Mucosa of rectum (tissue), 2 donors: ENCODE data around the gene CORO6.

ENCODE experiments used
- H3K27ac ChIP-seq, 2 donors: one replicate each; pipeline ENCODE4 v1.7.0; 2013; ENCODE audit warnings: inconsistent platforms in 2 of 2, low read depth in 2 of 2, low read length in 2 of 2
- H3K27me3 ChIP-seq, 2 donors: one replicate each; pipeline ENCODE4 v1.7.0; 2013; ENCODE audit warnings: low read length in 2 of 2; ENCODE audit not compliant: control insufficient read depth in 2 of 2, insufficient read depth in 2 of 2
- H3K36me3 ChIP-seq, 2 donors: one replicate each; pipeline ENCODE4 v1.7.0; 2013; ENCODE audit warnings: low read length in 2 of 2; ENCODE audit not compliant: control insufficient read depth in 2 of 2, insufficient read depth in 2 of 2
- H3K4me1 ChIP-seq, 2 donors: one replicate each; pipeline ENCODE4 v1.7.0; 2013; ENCODE audit warnings: low read length in 2 of 2, mild to moderate bottlenecking in 1 of 2; ENCODE audit not compliant: control insufficient read depth in 2 of 2, insufficient read depth in 2 of 2
- H3K4me3 ChIP-seq, 2 donors: one replicate each; pipeline ENCODE4 v1.7.0; 2013; ENCODE audit warnings: low read length in 2 of 2
- H3K9ac ChIP-seq, 2 donors: one replicate each; pipeline ENCODE4 v1.7.0; 2013; ENCODE audit warnings: low read length in 2 of 2, low read depth in 1 of 2, mild to moderate bottlenecking in 1 of 2
- H3K9me3 ChIP-seq, 2 donors: one replicate each; pipeline ENCODE4 v1.7.0; 2013; ENCODE audit warnings: low read length in 2 of 2; ENCODE audit not compliant: control insufficient read depth in 2 of 2
- donor health status: healthy.
- donor health status: Normal muscosa, but diverticular disease.

The CORO6 gene

DNA sequence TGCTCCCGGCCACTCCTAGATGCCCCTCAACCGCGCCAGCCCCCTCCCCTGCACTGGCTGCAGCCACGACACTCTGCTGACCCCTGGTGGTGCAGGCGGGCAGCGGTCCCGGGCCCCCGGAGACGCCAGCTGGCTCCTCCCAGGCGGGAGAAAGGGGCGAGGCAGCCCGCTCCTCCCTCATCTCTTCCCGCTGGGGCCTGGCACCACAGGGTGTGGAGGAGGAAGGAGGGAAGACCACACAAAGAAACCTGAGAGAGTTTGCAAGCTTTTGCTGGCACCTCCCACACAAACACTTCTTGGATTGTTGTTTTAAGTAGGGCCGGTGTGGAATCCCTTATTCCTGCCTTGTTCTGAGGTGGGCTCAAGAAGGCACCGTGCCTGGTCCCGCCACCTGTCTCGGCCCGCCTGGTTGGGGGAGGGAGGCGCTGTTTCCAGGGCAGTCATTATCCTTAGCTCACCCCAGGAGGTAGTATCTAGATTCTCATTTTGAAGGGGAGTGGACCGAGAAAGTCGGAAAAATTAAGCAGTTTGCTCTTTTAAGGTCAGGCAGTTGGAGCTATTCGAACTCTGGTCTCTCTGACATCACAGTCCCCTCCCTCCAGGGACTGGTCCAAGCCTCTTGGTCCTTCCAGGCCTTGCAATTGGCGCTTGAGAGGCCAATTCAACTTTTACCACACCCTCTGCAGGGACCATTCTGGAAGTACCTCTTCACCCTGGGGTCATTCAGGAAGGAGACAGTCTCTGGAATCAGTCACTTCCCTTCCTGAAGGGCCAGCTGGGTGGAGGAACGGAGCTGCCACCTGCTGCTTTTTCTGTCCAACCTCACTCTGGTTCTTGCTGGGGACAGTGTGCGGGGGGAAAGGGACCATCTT is 30.7 kb downstream of the CORO6 start:
- H3K9me3 ChIP-seq: no peaks in the 10 kb centered on the region
- peak overlapping the region; percentile 60 to 65 for H3K9ac ChIP-seq
- no peaks in the 10 kb centered on the region for H3K27me3 ChIP-seq
- H3K36me3 ChIP-seq: no peaks in the 10 kb centered on the region
- H3K27ac ChIP-seq: peak overlapping the region; percentile 81 to 91
- H3K4me3 ChIP-seq: peak overlapping the region; percentile 47 to 70
- H3K4me1 ChIP-seq: peaks cover 42 to 50% of the 10 kb centered on the region in 2 donors

- Histone ChIP-seq H3K9me3 (no peaks in the 10 kb centered on the region), H3K27me3 (no peaks in the 10 kb centered on the region), H3K36me3 (no peaks in the 10 kb centered on the region), H3K27ac (peak overlapping the region; percentile 16 to 91), H3K4me1 (peaks cover 42 to 58% of the 10 kb centered on the region in 2 donors), H3K4me3 (peak overlapping the region; percentile 19 to 70), H3K9ac (peak overlapping the region in 1 of 2 donors; percentile 41)
Observed at GRCh38 chr17:29591146-29591736, 31.5 kb downstream of the CORO6 start.

DNA sequence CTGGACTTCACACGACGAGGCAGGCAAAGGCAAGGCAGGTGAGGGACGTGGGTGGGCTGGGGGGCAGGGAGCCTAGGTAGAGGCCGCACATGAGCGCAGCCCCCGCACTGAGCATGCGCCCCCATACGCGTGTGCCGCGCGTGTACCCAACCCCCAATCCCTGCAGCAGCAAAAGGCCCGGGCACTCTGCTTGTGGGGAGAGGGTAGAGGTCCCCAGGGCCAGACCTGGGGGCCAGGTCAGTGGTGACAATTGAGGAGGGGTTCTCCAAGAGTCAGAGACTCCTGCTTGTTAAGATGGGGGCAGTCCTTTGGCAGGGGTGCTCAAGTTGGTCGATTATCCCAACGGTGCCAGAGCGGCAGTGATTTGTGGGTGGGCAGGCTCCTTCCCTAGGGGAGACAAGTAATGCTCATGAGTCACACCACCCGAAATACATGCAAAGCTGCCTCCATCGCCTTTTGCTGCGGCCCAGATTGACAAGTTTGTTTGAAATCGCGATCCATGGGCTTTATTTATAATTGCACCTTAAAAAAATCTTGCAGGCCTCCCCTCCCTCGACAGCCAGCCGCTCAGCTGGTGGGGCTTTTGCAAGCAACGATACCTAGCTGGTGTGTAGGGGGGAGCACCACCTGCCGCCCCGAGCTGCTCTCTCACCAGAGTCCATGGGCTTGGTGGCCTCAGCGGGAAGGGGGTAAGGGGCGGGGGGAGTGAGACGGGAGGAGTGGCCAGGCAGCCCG is 32.1 kb downstream of the CORO6 start:
- H3K4me1 ChIP-seq: peaks cover 42 to 58% of the 10 kb centered on the region in 2 donors

DNA sequence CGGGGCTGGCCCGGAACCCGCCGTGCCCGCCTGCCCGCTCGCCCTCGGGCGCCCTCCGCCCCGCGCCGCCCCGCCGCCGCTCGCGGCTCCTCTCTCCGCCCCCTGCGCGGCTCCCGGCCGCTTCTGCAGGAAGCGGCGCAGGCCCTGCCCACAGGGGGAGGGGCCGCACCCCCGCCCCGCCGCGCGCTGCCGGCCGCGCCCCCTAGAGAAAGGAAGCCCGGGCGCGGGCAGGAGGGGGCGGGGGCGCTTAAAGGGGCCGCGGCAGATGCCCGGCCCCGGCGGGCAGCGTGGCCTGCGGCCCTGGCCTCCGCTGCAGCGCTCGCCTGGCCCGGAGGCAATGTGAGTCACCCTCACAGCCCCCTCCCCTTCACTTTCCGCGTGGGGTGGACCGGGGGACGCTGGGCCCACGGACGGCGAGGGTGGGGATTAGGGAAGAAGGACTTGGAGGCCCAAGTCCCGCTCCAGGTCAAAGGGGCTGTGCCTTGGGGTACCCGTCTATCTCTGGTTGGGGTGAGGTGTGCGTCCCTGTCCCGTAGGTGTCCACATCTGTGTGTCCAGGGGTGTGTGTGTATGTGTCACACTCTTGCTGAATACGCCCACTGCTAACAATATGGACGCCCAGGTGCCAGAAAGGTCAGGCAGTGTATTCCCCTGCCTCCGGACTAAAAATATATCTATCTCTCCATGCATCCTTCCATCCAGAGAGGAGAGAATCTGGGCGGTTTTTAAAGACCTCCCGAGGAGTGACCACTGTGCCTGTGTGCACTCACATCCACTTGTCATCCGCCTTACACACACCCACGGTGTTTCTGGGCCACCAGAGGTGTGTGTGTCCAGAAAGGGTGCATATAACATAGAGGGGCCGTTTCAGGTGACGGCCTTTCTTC is 32.9 kb downstream of the CORO6 start, which contains the start of gene GIT1:
GIT1 (minus strand) TSS at position 125 of the 887 bp plus-strand sequence. CDS start 270 bp downstream, outside the sequence.
- Histone ChIP-seq H3K4me1 (peaks cover 42 to 62% of the 10 kb centered on the region in 2 donors), H3K9me3 (no peaks in the 10 kb centered on the region), H3K27ac (peak within 1 kb of the TSS; percentile 67 to 91), H3K4me3 (peak within 1 kb of the TSS; percentile 73 to 80), H3K36me3 (no peaks in the 10 kb centered on the region), H3K27me3 (no peaks in the 10 kb centered on the region), H3K9ac (peak within 1 kb of the TSS; percentile 78 to 81)

More for the DNA sequence above, 32.1 kb downstream of the CORO6 start:
- Histone ChIP-seq H3K4me3 (peak overlapping the region in 1 of 2 donors; percentile 80), H3K9me3 (no peaks in the 10 kb centered on the region), H3K9ac (peak overlapping the region; percentile 78 to 81), H3K27ac (peak overlapping the region; percentile 16 to 91), H3K36me3 (no peaks in the 10 kb centered on the region), H3K27me3 (no peaks in the 10 kb centered on the region)

DNA sequence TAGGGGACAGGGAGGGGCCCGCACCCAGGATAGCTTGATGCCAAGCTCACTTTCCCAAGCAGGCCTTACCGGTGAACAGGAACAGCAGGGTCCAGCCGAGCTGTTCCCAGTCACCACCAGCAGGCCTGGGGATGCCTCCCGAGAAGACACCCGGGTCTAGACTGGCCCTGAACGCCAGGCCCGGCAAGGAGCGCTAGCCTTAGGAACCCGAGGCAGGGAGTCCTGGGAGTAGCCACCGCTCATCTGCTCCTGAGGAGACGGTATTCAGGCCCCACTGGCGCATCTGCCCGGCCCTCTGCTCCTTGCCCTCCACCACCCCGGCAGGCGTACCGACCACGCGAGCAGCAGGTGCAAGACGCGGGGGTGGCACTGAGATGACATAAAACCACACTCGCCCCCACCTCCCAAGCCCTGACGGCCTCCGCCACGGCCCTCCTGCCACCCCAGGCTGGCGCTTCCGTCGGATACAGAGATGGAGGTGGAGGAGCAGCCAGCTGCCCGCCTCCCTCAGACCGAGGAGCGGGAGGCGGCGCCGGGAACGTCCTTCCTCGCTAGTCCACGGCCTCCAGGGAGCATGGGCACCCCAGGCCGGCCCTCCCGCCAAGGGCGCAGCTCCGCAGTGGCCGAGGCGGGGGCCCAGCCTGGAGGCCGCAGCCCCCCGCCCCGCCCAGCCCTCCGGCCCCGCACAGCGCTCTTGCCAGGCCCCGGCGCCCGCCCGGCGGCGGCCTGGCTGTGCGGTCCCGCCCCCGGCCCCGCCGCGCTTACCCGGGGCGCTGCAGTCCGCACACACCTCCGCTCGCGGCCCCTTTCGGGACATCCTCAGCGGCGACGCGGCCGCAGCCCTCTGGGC is 33.9 kb downstream of the CORO6 start:
- H3K27me3 ChIP-seq: no peaks in the 10 kb centered on the region
- peaks cover 44 to 59% of the 10 kb centered on the region in 2 donors for H3K4me1 ChIP-seq
- peak overlapping the region; percentile 67 to 80 for H3K27ac ChIP-seq

GRCh38 chr17:29588017-29588561 is 34.6 kb downstream of the CORO6 start:
- peak overlapping the region in 1 of 2 donors; percentile 80 for H3K27ac ChIP-seq
- peak overlapping the region; percentile 78 to 80 for H3K9ac ChIP-seq
- H3K36me3 ChIP-seq: peaks cover 0 to 5% of the 10 kb centered on the region in 2 donors
- H3K4me1 ChIP-seq: peaks cover 44 to 57% of the 10 kb centered on the region in 2 donors
- no peaks in the 10 kb centered on the region for H3K27me3 ChIP-seq
- no peaks in the 10 kb centered on the region for H3K9me3 ChIP-seq
- peak overlapping the region; percentile 73 to 79 for H3K4me3 ChIP-seq

More for the DNA sequence above, 33.9 kb downstream of the CORO6 start:
- Histone ChIP-seq H3K36me3 (no peaks in the 10 kb centered on the region), H3K9me3 (no peaks in the 10 kb centered on the region), H3K4me3 (peak overlapping the region; percentile 73 to 79), H3K9ac (peak overlapping the region; percentile 78 to 80)

- peak overlapping the region in 1 of 2 donors; percentile 78 for H3K9ac ChIP-seq
- no peak overlapping the region for H3K27ac ChIP-seq
- H3K9me3 ChIP-seq: no peaks in the 10 kb centered on the region
- H3K4me1 ChIP-seq: peaks cover 41 to 53% of the 10 kb centered on the region in 2 donors
- H3K27me3 ChIP-seq: no peaks in the 10 kb centered on the region
- peak overlapping the region in 1 of 2 donors; percentile 79 for H3K4me3 ChIP-seq
- peaks cover 0 to 10% of the 10 kb centered on the region in 2 donors for H3K36me3 ChIP-seq
Observed at GRCh38 chr17:29587591-29587990, 35.1 kb downstream of the CORO6 start.

DNA sequence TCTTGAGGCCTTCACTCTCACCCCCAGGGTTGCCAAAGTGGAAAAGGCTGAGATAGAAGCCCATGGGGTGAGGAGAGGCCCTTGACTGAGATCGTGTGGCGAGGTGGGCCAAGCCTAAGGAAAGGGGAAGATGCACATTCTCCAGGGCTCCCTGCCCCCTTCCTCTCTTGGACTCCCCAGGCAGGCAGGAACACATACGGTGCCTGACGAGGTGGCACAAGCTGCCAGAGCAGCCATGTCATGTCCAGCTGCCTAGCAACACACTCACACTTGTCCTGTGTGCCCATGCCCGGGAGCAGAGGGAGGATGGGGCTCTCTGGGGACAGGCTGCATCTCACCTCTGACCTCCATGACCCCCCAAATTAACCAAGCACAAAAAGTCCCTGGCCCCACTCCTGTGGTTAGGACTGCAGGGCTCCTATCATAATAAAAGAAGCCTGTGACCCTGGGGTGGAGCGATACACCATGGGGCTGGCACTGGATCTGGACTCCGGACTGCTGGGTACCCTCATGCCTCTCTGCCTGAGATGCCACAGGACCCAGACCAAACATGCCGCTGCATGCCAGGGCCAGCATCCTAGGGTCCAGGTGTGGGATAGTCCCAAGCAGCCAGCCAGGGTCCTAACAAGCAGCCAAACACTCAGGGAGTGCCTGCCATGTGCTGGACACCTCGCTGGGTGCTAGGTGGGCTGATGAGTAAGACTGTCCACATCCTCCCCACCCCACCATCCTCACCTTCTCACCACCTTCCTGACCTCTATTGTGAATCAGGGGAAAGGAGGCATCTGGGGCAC is 35.8 kb downstream of the CORO6 start:
- no peaks in the 10 kb centered on the region for H3K27me3 ChIP-seq
- no peak overlapping the region for H3K27ac ChIP-seq
- H3K4me3 ChIP-seq: no peak overlapping the region
- H3K9me3 ChIP-seq: no peaks in the 10 kb centered on the region
- peaks cover 3 to 17% of the 10 kb centered on the region in 2 donors for H3K36me3 ChIP-seq
- no peak overlapping the region for H3K9ac ChIP-seq
- H3K4me1 ChIP-seq: peaks cover 34 to 46% of the 10 kb centered on the region in 2 donors
